Gastrocnemius medialis (tissue), 4 donors: ENCODE data around the gene BMPR2.

ENCODE experiments used
- POLR2A ChIP-seq, 2 donors: fragments of 450-650 bp; IDR thresholded peaks; one replicate each; pipeline ENCODE4 v1.6.1; 2017; ENCODE audit warnings: antibody characterized with exemption in 2 of 2, mild to moderate bottlenecking in 2 of 2, moderate library complexity in 2 of 2
- TF ChIP-seq, protein P1 (sequence below), 5 experiments: fragments of 450-650 bp in 3 of 5; fragments of 200-600 bp in 2 of 5; sonication (generic) in 2 of 5; IDR thresholded peaks in 4 of 5; conservative IDR thresholded peaks in 1 of 5; 1 replicate in 4 of 5; 2 replicates in 1 of 5; pipeline ENCODE4 v1.5.1; 2016 to 2019; ENCODE audit warnings: antibody characterized with exemption in 5 of 5, mild to moderate bottlenecking in 3 of 5, moderate library complexity in 3 of 5

DNA sequence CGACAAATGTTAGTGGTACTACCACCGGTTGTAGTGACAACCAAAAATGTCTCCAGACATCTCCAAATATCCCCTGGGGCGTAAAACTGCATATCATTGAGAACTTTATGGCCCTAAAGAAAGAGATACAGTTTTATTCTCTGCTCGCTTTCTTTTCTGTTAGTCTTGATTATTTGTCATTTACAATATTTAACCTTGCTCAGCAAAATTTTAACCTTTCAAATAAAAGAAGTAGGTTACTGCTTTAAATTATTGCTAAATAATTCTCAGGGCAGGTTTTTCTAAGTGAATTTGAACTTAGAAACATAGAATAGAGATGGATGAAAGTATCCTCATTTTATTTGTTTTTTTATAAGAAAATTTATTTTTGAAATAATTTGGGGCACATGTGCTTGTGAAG is 67.9 kb downstream of the BMPR2 start:
- no peak for TF ChIP-seq POLR2A (IDR thresholded peaks at IDR 0.05)
- TF ChIP-seq, protein P1, sequence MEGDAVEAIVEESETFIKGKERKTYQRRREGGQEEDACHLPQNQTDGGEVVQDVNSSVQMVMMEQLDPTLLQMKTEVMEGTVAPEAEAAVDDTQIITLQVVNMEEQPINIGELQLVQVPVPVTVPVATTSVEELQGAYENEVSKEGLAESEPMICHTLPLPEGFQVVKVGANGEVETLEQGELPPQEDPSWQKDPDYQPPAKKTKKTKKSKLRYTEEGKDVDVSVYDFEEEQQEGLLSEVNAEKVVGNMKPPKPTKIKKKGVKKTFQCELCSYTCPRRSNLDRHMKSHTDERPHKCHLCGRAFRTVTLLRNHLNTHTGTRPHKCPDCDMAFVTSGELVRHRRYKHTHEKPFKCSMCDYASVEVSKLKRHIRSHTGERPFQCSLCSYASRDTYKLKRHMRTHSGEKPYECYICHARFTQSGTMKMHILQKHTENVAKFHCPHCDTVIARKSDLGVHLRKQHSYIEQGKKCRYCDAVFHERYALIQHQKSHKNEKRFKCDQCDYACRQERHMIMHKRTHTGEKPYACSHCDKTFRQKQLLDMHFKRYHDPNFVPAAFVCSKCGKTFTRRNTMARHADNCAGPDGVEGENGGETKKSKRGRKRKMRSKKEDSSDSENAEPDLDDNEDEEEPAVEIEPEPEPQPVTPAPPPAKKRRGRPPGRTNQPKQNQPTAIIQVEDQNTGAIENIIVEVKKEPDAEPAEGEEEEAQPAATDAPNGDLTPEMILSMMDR (IDR thresholded peaks at IDR 0.05 in 4 of 5, conservative IDR thresholded peaks at IDR 0.05 in 1 of 5): no peak
